ENCODE results near the gene SEPTIN8.

Gene SEPTIN8

GRCh38 chr5:132742158-132742557 lies 34.9 kb downstream of the SEPTIN8 start:
- no peak for DNase-seq (ENCODE audit: low read depth)
- H3K4me3 ChIP-seq (ENCODE audit: low read depth, low read length): no peak overlapping the region
- no peak for TF ChIP-seq CTCF (conservative IDR thresholded peaks at IDR 0.05; ENCODE audit: low read depth, low read length)

- H3K4me3 ChIP-seq (ENCODE audit: low read depth, low read length): no peak overlapping the region
- DNase-seq (ENCODE audit: low read depth): no peak
- TF ChIP-seq CTCF (conservative IDR thresholded peaks at IDR 0.05; ENCODE audit: low read depth, low read length): no peak
Measured at GRCh38 chr5:132739232-132739631, 37.8 kb downstream of the SEPTIN8 start.

GRCh38 chr5:132737982-132738681 lies 38.9 kb downstream of the SEPTIN8 start:
- H3K4me3 ChIP-seq (ENCODE audit: low read depth, low read length): peak overlapping the region; percentile 97
- TF ChIP-seq CTCF (conservative IDR thresholded peaks at IDR 0.05; ENCODE audit: low read depth, low read length): no peak
- no peak for DNase-seq (ENCODE audit: low read depth)

GRCh38 chr5:132736853-132737833 lies 39.9 kb downstream of the SEPTIN8 start, which contains the start of gene KIF3A:
Gene KIF3A, minus strand, starts transcription at chr5:132737546. Its CDS starts 127 bp downstream, at chr5:132737419.
- no peak for TF ChIP-seq CTCF (conservative IDR thresholded peaks at IDR 0.05; ENCODE audit: low read depth, low read length)
- peak within 1 kb of the TSS; percentile 97 for H3K4me3 ChIP-seq (ENCODE audit: low read depth, low read length)
- peak; percentile 97 for DNase-seq (ENCODE audit: low read depth)

- H3K4me3 ChIP-seq (ENCODE audit: low read depth, low read length): no peak overlapping the region
- DNase-seq (ENCODE audit: low read depth): no peak
- no peak for TF ChIP-seq CTCF (conservative IDR thresholded peaks at IDR 0.05; ENCODE audit: low read depth, low read length)
Measured at GRCh38 chr5:132734687-132735086, 42.4 kb downstream of the SEPTIN8 start.

- TF ChIP-seq CTCF (conservative IDR thresholded peaks at IDR 0.05; ENCODE audit: low read depth, low read length): no peak
- no peak overlapping the region for H3K4me3 ChIP-seq (ENCODE audit: low read depth, low read length)
- no peak for DNase-seq (ENCODE audit: low read depth)
Measured at GRCh38 chr5:132733499-132734148, 43.4 kb downstream of the SEPTIN8 start.
